ENCODE data around the gene CTDSPL.

DNA sequence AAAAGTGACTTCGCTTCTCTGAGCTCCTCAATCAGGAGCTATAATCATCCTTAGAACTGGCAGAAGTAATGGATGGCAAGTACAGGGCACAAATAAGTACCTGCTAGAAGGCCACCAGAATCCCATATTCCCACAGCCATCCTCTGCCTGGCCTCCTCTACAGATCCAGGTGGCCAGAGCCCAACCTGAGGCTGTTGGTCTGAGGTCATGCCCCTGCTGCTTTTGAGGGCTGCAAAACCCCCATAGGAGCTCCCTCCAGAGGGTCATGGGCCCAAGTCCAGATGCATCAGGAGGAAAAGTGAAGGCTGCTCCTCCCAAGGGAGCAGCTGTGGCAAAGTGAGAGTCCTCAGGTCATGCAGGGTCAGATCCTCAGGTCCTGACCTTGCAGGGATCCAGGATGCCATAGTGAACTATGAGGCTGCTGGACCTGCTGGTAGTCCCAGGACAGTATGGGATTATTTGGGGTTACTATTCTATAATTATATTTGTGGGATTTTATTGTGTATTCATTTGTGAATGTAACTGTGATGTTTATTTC lies 170.7 kb downstream of the CTDSPL start:
- TF ChIP-seq POLR2AphosphoS5 (IDR thresholded peaks at IDR 0.05; ENCODE audit: low read depth, low read length) (no peak), POLR2A (IDR thresholded peaks at IDR 0.05; ENCODE audit: low read depth, low read length) (no peak), TAF1 (IDR thresholded peaks at IDR 0.05; ENCODE audit: borderline replicate concordance, low read depth, low read length) (no peak)

Data from GM12892 (cell line).